NAMALWA (cell line): ENCODE results near the gene SRSF5.
A peak's percentile ranks its signal among the peaks of the same experiment; 100 is the strongest.
"Not testable (repeated sequence)": the region's sequence is repeated elsewhere in the genome, so short reads cannot be mapped to it uniquely, and the experiment has no call there.

Source experiments
- DNase-seq: peaks from one replicate; pipeline ENCODE4 v3.0.0-alpha.2; 2015; ENCODE audit warnings: low spot score

Gene SRSF5

DNA sequence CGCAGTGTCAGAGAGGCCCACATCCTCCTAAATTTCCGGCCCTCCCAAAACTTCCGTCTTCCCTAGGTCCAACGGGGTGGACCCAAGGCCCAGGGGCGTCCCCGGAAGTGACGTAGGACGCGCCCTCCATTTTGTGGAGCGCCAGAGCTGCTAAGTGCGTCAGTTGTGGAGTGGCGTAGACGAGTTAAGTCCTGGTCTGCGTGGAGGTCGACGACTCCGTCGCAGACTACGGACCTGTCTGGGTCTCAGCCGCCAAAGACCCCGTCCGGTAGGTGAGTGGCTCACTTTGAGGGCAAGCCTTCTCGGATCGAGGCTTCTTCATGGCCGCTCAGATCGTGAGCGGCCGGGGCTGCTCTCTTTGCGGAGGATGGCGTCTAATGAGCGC lies at the start of gene SRSF5:
Gene SRSF5, plus strand, starts transcription at position 159 of the 385 bp plus-strand sequence. CDS start 1,015 bp downstream, outside the sequence.
- DNase-seq: peak; percentile 91

DNA sequence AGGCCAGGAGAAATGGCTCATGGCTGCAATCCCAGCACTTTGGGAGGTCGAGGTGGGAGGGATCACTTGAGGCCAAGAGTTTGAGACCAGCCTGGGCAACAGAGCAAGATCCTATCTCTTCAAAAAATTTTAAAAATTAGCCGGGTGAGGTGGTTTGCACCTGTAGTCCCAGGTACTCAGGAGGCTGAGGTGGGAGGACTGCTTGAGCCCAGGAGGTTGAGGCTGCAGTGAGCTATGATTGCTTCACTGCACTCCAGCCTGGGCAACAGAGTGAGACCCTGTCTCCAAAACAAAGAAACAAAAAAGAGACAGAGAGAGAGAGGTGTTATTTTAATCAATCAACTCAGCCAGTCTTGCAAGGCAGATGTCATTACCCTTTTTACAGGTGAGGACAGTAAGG lies 48.3 kb upstream of the SRSF5 start:
- not testable (repeated sequence) for DNase-seq

GRCh38 chr14:69719501-69719951 lies 47.4 kb upstream of the SRSF5 start:
- no peak for DNase-seq

DNA sequence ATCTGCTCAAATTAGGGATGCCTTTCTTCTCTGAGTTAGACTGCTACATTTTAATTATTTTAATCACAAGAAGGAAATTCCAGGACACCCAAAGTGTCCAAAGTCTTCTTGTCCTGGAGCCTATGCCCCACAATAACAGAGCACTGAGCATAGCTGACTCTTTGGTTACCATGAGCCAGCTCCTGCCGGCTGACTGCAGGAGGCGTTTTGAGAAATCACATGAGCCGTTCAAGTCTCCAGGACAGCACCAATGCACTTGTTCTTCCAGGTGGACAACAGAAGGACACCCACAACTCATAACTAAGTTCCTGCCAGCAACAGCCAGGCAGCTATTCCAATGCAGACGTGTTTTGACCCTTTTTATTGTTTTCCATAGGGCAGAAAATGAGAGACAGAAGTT lies 46.0 kb upstream of the SRSF5 start:
- no peak for DNase-seq

GRCh38 chr14:69726761-69727511 lies 40.0 kb upstream of the SRSF5 start:
- DNase-seq: peak; percentile 61

GRCh38 chr14:69727860-69728259 lies 39.1 kb upstream of the SRSF5 start:
- no peak for DNase-seq

DNA sequence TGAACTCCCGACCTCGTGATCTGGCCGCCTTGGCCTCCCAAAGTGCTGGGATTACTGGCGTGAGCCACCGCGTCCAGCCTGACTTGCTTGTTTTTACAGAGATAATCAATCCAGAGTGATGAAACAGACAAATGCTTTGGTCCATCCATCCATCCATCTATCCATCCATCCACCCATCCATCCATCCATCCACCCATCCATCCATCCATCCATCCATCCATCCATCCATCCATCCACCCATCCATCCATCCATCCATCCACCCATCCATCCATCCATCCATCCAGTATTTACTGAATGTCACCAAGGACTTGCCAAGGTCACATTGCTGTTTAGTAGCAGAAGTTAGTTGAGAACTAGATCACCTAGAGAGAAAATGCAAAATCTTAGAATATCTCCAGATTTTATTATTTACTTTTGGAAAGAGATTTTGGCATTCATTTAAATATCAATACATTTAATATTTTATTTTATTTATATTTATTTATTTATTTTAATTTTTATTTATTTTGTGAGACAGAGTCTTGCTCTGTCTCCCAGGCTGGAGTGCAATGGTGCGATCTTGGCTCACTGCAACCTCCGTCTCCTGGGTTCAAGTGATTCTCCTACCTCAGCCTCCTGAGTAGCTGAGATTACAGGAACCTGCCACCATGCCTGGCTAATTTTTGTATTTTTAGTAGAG lies 34.9 kb upstream of the SRSF5 start:
- DNase-seq: not testable (repeated sequence)

DNA sequence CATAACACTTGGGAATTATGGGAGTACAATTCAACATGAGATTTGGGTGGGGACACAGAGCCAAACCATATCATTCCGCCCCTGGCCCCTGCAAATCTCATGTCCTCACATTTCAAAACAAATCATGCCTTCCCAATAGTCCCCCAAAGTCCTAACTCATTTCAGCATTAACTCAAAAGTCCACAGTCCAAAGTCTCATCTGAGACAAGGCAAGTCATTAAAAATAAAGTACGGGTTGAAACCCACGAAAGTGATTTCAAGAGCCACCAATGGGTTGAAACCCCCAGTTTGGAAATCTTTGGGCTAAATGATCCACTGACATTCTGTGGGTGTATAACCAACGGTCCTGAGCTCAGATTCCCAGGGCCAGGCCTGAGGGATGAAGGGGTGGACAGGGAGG lies 30.5 kb upstream of the SRSF5 start:
- DNase-seq: not testable (repeated sequence)

DNA sequence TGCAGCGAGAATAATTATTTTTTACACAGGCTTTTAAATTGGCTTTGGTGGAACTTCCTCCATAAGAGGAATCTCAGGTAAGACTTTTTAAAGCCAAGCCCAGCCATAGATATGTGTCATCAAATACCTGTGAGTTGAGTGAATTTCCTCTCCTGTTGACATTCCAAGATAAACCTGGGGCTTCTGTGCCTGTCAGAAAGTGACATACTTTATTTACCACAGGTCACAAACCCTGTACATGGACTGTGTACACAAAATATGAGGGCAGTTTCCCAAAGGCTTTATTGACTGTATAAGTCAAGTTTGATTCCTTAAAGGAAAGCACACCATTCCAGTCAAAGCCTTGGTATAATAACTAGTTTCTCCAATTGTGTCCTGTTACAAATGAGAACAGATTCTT lies 25.9 kb upstream of the SRSF5 start:
- no peak for DNase-seq

DNA sequence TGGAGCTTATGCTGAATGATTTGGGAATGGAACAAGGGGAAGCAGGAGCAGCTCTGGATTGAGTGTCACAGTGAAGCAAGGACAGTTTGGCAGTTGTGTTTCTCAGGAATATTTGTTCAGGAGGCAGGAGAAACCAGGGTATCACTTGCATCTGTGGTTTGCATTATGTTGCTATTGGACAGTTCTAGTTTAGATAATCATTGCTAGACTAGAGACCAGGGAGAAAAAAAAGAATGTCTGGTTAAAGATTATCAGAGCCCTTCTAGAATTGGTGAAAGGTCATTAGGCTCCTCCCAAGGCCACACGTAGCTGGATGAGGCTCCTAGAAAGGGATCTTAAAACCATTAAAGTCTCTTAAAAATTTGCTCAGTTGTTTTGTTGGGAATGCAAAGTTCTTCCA lies 17.0 kb upstream of the SRSF5 start:
- DNase-seq: no peak

DNA sequence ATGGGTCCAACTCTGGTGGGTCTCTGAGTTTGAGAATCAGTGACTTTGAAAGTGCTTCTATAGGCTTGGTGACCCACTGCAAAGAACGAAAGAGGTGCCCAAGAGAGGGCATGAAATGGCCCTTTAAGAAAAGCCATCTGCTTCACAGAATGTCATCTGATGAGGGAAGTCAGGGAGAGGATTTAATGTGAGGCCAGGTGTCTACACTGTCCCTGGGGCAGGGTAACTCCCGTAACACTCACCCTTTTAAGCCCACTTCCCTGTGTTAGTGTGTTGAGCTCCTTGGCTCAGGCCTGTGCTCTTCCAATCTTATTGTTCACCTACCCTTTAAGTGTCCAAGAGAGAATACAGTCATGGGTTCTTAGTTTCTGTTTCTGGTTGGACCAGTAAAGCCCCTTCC lies 16.4 kb upstream of the SRSF5 start:
- DNase-seq: no peak

GRCh38 chr14:69752773-69753172 lies 14.2 kb upstream of the SRSF5 start:
- no peak for DNase-seq

- DNase-seq: no peak
These were observed 13.1 kb upstream of the SRSF5 start for GRCh38 chr14:69753860-69754259.

DNA sequence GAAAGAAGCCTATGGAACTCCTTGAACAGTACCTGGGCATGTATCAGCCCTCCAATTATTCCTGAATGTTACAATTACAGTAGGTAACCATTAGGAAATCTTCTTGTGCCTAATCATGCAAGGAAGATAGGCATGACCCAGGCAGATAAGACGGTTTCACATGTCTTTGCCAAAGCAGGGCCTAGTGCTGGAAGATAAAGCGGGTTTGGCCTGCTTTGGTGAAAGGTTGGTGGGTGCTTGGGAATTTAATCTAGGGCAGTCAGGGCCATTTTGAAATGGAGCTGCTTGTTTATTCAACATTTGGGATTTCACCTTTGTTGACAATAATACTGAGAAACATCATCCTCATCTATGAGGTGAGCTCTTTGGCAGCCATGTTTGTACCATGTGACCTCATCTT lies 12.5 kb upstream of the SRSF5 start:
- DNase-seq: no peak

DNA sequence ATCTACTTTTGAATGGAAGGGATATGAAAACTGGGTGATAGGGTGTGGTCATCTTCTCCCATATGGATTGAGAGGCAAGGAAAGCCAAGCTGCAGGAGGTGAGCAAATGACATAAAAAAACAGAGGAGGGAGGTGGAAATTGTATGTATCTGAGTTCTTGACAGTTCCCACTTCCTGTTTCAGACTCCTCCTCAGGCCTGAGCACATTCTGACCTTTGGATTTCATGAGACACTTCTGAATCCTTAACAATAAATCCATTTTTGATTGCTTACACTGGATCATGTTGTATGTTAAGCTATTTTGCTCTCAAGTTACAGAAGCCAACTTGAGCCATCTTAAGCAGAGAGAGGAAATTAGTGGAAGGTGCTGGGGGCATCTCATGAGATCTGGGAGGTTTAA lies 11.6 kb upstream of the SRSF5 start:
- DNase-seq: no peak

DNA sequence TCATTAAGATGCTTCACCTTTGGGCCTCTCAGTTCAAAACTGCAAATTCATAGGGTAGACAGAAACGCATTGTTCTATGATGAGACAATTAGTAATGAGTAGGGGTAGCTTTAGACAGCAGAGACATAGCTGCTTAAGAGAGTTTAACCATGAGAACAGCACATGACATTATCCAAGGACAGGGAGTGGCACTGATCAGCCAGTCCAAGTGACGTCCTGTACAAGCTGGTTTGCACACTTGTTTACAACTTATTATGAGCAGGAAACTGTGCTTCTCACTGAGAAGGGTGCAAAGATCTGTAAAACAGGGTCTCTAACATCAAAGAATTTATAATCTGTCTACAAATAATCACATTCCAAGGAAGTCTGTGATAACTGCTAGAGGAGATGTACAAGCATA lies 11.2 kb upstream of the SRSF5 start:
- DNase-seq: no peak

DNA sequence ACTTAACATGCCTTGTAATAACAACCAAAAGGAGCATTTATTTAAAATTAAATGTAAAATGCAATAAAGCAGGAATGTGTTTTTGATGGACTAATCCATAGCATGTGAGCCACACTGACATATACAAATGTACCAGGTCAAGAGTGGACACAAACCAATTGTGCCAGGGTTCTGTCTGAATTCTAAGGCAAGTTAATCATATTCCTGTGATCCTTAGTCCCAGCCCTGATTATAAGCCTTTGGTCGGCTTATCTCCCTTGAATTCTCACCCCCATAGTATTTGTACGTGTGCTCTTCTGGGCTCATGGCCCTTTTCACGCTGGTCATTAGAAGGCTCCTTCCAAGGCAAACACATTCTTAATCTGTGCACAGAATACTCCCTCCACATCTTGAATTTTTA lies 10.6 kb upstream of the SRSF5 start:
- DNase-seq: no peak

DNA sequence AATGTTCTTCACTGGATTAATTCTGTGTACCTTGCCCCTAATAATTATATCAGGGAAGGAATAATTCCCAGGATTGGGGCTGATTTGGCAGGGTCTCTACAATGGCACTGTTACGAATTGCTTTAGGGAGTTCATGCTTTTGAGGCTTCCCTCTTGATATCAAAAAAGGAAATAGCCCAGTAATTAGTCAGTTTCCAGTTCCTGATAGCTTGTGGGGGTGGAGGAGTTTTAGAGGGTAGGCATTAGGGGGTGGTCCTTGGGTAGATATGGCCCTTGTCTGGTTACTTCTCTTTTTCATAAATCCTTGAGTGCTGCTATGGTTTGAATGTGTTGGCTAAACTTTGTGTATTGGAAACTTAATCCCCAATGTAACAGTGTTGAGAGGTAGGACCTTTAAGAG lies 6.1 kb upstream of the SRSF5 start:
- no peak for DNase-seq

GRCh38 chr14:69763761-69764510 lies 3.0 kb upstream of the SRSF5 start:
- no peak for DNase-seq

DNA sequence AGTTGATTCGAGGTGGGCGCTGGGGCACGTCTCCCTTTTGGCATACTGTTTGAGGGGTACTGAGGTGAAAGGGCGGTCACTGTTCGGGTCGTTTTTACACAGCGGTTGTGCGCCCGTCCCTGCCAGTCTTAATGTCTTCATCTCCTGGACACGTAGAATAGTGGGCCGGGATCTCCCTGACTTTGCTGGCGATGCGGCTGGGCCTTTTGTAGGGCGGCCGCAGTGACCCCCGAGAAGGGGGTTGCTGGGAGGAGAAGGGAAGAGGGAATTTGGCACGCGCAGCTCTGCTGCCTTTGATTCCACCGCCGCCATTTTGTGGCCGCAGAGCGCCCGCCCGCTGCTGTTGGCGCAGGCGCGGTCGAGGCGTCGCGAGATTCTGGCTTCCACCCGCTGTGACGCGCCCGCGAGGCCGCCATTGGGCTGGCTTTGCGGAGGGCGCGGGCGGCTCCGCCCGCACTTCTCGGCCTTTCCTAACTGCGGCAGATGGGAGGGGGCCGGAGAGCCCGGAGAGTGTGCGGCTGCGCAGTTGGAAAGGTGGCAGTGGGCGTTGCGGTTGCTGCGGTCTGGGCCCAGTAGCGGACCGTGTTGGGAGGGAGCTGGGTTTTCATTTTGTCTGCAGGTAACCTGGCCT lies 542 bp downstream of the SRSF5 start:
- DNase-seq: peak; percentile 85

DNA sequence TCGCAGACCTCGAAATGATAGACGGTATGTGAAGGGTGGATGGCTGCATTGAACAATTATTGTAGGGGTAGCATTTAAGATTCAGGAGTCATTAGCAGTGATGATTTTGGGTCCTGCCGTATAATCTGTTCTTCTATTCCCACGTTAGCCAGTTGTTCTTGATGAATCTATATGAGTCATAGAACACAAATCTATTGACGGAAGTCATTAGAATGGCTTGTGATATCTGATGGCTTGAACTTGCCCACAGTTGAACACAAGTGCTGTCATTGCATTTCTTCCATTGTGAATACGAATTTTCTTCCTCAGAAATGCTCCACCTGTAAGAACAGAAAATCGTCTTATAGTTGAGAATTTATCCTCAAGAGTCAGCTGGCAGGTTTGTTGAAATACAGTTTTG lies 1.9 kb downstream of the SRSF5 start:
- no peak for DNase-seq

DNA sequence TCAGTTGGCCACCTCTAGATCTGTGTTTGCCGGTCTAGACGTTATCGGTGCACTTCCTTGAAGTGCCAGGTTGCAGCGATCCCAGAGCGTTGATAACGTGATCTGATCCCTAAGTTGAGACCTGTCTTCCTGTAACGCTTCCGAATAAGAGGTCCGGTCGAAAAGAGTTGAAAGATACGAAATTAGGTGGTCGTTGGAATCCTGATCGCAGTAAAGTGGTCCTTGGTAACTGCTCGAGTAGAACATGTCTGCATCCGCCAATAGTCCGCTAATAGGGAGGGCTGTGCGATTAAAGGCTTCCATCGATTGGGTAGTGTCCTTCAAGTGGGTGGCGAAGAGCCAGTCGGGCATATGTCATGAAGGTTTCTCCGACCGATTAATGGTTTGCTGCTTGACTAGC lies 2.7 kb downstream of the SRSF5 start:
- no peak for DNase-seq

DNA sequence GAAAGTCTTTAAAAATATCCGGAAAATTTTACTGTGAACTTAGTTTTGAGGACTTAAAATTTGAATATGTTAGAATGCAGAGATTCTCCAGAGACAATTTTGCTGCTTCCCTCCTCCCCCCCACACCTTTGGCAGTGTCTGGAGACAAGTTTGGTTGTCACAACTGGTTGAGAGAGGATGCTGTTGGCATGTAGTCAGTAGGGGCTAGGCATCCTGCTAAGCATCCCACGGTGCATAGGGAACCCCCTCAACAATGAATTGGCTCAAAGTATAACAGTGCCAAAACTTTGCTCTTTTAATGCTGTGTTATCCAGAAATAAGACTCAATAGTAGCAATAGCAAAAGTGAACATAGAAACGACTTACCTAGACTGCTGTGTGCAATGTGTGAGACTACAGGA lies 3.6 kb downstream of the SRSF5 start:
- no peak for DNase-seq
